ENCODE measurements around the gene USP3.

The USP3 gene

DNA sequence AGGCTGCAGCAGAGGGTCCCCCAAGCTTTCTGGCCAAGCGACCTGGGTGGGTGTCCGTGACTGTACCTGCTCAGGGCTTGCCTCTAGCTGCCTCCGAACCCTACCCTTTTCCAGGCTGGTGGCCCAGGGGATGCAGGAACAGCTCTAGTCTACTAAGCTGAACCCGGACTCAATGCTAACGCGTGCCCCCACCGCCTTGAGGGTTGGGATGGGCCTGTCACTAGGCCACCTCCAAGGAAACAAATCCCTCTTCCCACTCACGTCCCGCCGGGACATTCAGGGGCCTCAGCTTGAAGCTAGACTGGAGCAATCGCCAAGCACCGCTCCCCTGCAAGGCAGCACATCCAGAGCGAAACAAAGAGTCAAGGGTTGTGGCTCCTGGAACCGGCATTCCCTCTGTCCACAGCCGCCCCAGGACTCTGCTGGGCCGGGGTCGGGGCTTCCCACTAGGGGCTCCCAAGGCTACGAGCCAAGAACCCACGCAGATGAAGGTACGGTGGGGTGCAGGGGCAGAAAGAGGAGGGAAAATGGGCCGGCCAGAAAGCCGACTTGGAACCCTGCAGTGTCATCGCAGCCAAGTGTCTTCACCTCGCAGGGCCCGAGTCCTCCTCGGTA lies 95.7 kb downstream of the USP3 start:
- peak overlapping the region; percentile 55 for H2AFZ ChIP-seq (ENCODE audit: low read depth, low read length, severe bottlenecking)

GRCh38 chr15:63600616-63601025 lies 96.2 kb downstream of the USP3 start:
- Histone ChIP-seq H3K4me3 (ENCODE audit: insufficient read depth, low read length, poor library complexity, severe bottlenecking) (peak overlapping the region; percentile 69), H3K9ac (ENCODE audit: low read length) (peak overlapping the region; percentile 83), H3K79me2 (ENCODE audit: insufficient read depth, low read length) (no peaks in the 10 kb centered on the region), H3K27ac (ENCODE audit: low read depth, low read length) (peak overlapping the region; percentile 73), H2AFZ (ENCODE audit: low read depth, low read length, severe bottlenecking) (peak overlapping the region; percentile 83), H3K4me2 (ENCODE audit: low read depth, low read length, poor library complexity, severe bottlenecking) (peak overlapping the region; percentile 68), H3K9me3 (ENCODE audit: insufficient read depth, low read length) (no peaks in the 10 kb centered on the region), H4K20me1 (ENCODE audit: low read depth, low read length) (no peaks in the 10 kb centered on the region), H3K9me2 (replicated peaks; ENCODE audit: insufficient read depth, low read length) (no peaks in the 10 kb centered on the region), H3K36me3 (ENCODE audit: low read length) (no peaks in the 10 kb centered on the region), H3K27me3 (ENCODE audit: low read length) (no peaks in the 10 kb centered on the region), H3F3A (ENCODE audit: insufficient read depth) (peaks cover 32% of the 10 kb centered on the region)
- TF ChIP-seq, protein P1, sequence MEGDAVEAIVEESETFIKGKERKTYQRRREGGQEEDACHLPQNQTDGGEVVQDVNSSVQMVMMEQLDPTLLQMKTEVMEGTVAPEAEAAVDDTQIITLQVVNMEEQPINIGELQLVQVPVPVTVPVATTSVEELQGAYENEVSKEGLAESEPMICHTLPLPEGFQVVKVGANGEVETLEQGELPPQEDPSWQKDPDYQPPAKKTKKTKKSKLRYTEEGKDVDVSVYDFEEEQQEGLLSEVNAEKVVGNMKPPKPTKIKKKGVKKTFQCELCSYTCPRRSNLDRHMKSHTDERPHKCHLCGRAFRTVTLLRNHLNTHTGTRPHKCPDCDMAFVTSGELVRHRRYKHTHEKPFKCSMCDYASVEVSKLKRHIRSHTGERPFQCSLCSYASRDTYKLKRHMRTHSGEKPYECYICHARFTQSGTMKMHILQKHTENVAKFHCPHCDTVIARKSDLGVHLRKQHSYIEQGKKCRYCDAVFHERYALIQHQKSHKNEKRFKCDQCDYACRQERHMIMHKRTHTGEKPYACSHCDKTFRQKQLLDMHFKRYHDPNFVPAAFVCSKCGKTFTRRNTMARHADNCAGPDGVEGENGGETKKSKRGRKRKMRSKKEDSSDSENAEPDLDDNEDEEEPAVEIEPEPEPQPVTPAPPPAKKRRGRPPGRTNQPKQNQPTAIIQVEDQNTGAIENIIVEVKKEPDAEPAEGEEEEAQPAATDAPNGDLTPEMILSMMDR (IDR thresholded peaks at IDR 0.05; ENCODE audit: insufficient read depth, low read length, poor library complexity, severe bottlenecking), result no peak
- TF ChIP-seq EZH2phosphoT487 (conservative IDR thresholded peaks at IDR 0.05; ENCODE audit: low read length), result no peak

More for the DNA sequence above, 95.7 kb downstream of the USP3 start:
- Histone ChIP-seq H3K9me2 (replicated peaks; ENCODE audit: insufficient read depth, low read length) (no peaks in the 10 kb centered on the region), H4K20me1 (ENCODE audit: low read depth, low read length) (no peaks in the 10 kb centered on the region), H3K4me3 (ENCODE audit: insufficient read depth, low read length, poor library complexity, severe bottlenecking) (peak overlapping the region; percentile 47), H3K4me2 (ENCODE audit: low read depth, low read length, poor library complexity, severe bottlenecking) (peak overlapping the region; percentile 68), H3K27me3 (ENCODE audit: low read length) (no peaks in the 10 kb centered on the region), H3K36me3 (ENCODE audit: low read length) (no peaks in the 10 kb centered on the region), H3K9ac (ENCODE audit: low read length) (peak overlapping the region; percentile 83), H3K27ac (ENCODE audit: low read depth, low read length) (peak overlapping the region; percentile 73), H3K9me3 (ENCODE audit: insufficient read depth, low read length) (no peaks in the 10 kb centered on the region), H3K79me2 (ENCODE audit: insufficient read depth, low read length) (no peaks in the 10 kb centered on the region), H3F3A (ENCODE audit: insufficient read depth) (peaks cover 32% of the 10 kb centered on the region)
- no peak for TF ChIP-seq EZH2phosphoT487 (conservative IDR thresholded peaks at IDR 0.05; ENCODE audit: low read length)
- TF ChIP-seq, protein P1 (IDR thresholded peaks at IDR 0.05; ENCODE audit: insufficient read depth, low read length, poor library complexity, severe bottlenecking), result no peak

DNA sequence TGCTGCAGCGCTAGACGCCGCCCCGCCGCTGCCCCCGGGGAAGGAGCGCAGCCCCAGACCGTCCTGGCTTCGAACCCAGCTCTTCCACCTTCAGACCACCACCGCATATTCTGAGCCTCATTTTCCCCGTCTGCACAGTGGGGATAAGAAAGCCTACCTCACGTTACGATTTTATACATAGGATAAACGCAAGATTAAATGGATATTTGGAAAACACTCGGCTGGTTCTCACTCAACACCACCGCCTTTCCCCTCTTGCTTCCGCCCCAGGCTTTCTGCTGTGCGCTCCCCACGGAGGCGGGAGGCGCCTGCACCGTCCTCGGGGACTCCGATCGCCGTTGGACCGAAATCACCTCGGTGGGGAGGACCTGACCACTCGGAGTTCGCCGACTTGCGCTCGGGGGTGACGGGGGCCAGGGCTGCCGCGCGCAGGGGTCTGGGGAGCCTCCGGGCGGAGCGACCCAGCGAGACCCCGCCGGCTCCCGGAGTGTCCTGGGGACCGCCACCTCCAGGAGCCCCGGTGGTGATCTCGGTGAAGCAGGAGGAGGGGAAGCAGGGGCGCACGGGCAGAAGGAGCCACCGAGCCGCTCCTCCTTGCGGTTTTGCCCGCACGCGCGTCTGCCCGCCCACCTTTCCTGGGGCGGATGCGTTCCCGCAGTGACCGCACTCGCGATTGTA lies 96.8 kb downstream of the USP3 start:
- H3K9me2 ChIP-seq (replicated peaks; ENCODE audit: insufficient read depth, low read length), result no peaks in the 10 kb centered on the region
- no peaks in the 10 kb centered on the region for H3K27me3 ChIP-seq (ENCODE audit: low read length)
- peak overlapping the region; percentile 83 for H3K9ac ChIP-seq (ENCODE audit: low read length)
- peak overlapping the region; percentile 68 for H3K27ac ChIP-seq (ENCODE audit: low read depth, low read length)
- no peaks in the 10 kb centered on the region for H4K20me1 ChIP-seq (ENCODE audit: low read depth, low read length)
- peak overlapping the region; percentile 83 for H2AFZ ChIP-seq (ENCODE audit: low read depth, low read length, severe bottlenecking)
- peak overlapping the region; percentile 68 for H3K4me2 ChIP-seq (ENCODE audit: low read depth, low read length, poor library complexity, severe bottlenecking)
- TF ChIP-seq EZH2phosphoT487 (conservative IDR thresholded peaks at IDR 0.05; ENCODE audit: low read length), result no peak
- TF ChIP-seq, protein P1 (IDR thresholded peaks at IDR 0.05; ENCODE audit: insufficient read depth, low read length, poor library complexity, severe bottlenecking), result no peak
- H3K4me3 ChIP-seq (ENCODE audit: insufficient read depth, low read length, poor library complexity, severe bottlenecking), result peak overlapping the region; percentile 69
- no peaks in the 10 kb centered on the region for H3K79me2 ChIP-seq (ENCODE audit: insufficient read depth, low read length)
- H3K9me3 ChIP-seq (ENCODE audit: insufficient read depth, low read length), result no peaks in the 10 kb centered on the region
- H3K36me3 ChIP-seq (ENCODE audit: low read length), result no peaks in the 10 kb centered on the region
- H3F3A ChIP-seq (ENCODE audit: insufficient read depth), result peaks cover 32% of the 10 kb centered on the region
